HEK293 (cell line): Measurements from ENCODE around the gene CACNB3.

Experiments
- FEZF1 ChIP-seq: fragments of 450-650 bp; formaldehyde crosslinking; IDR thresholded peaks from 2 replicates; pipeline ENCODE4 v1.5.1; 2016; ENCODE audit warnings: missing biosample characterization, missing genetic modification characterization
- GLI2 ChIP-seq: fragments of 450-650 bp; formaldehyde crosslinking; IDR thresholded peaks from 2 replicates; pipeline ENCODE4; 2017; ENCODE audit warnings: missing biosample characterization, missing genetic modification characterization, low read depth, borderline replicate concordance
- GLIS2 ChIP-seq: fragments of 450-650 bp; formaldehyde crosslinking; IDR thresholded peaks from 2 replicates; pipeline ENCODE4 v1.5.1; 2016; ENCODE audit warnings: missing biosample characterization, missing genetic modification characterization
- HOXC10 ChIP-seq: sonication (generic); formaldehyde crosslinking; IDR thresholded peaks from 2 replicates; pipeline ENCODE4 v1.8.1; 2023; ENCODE audit warnings: mild to moderate bottlenecking, missing genetic modification reagents
- KLF9 ChIP-seq: fragments of 450-650 bp; formaldehyde crosslinking; IDR thresholded peaks from 2 replicates; pipeline ENCODE4 v1.5.1; 2016; ENCODE audit warnings: missing biosample characterization, missing genetic modification characterization, low read depth
- SP3 ChIP-seq: fragments of 450-650 bp; formaldehyde crosslinking; IDR thresholded peaks from 2 replicates; pipeline ENCODE4 v1.5.1; 2016; ENCODE audit warnings: missing biosample characterization, missing genetic modification characterization
- TCF7L2 ChIP-seq: IDR thresholded peaks from 2 replicates; pipeline ENCODE4 v1.6.1; 2011; ENCODE audit warnings: low read depth, mild to moderate bottlenecking, inconsistent platforms, low read length, moderate library complexity, borderline replicate concordance
- ZBTB1 ChIP-seq: fragments of 450-650 bp; formaldehyde crosslinking; IDR thresholded peaks from 2 replicates; pipeline ENCODE4 v1.5.1; 2016; ENCODE audit warnings: missing biosample characterization, missing genetic modification characterization
- ZFP37 ChIP-seq: fragments of 450-650 bp; formaldehyde crosslinking; IDR thresholded peaks from 2 replicates; pipeline ENCODE4 v1.5.1; 2016; ENCODE audit warnings: missing biosample characterization, missing genetic modification characterization
- ZFP41 ChIP-seq: fragments of 450-650 bp; formaldehyde crosslinking; IDR thresholded peaks from 2 replicates; pipeline ENCODE4 v1.5.1; 2016; ENCODE audit warnings: missing biosample characterization, missing genetic modification characterization, borderline replicate concordance
- ZNF121 ChIP-seq: fragments of 450-650 bp; formaldehyde crosslinking; IDR thresholded peaks from 2 replicates; pipeline ENCODE4 v1.5.1; 2016; ENCODE audit warnings: missing biosample characterization, missing genetic modification characterization
- ZNF138 ChIP-seq: fragments of 450-650 bp; formaldehyde crosslinking; IDR thresholded peaks from 2 replicates; pipeline ENCODE4 v1.5.1; 2016; ENCODE audit warnings: missing biosample characterization, missing genetic modification characterization, borderline replicate concordance
- ZNF140 ChIP-seq: fragments of 450-650 bp; formaldehyde crosslinking; IDR thresholded peaks from 2 replicates; pipeline ENCODE4 v1.5.1; 2016; ENCODE audit warnings: missing biosample characterization, missing genetic modification characterization
- ZNF146 ChIP-seq: fragments of 450-650 bp; formaldehyde crosslinking; IDR thresholded peaks from 2 replicates; pipeline ENCODE4 v1.5.1; 2016; ENCODE audit warnings: missing biosample characterization, missing genetic modification characterization
- ZNF157 ChIP-seq: fragments of 450-650 bp; formaldehyde crosslinking; IDR thresholded peaks from 2 replicates; pipeline ENCODE4 v1.5.1; 2016; ENCODE audit warnings: missing biosample characterization, missing genetic modification characterization
- ZNF221 ChIP-seq: fragments of 450-650 bp; formaldehyde crosslinking; IDR thresholded peaks from 2 replicates; pipeline ENCODE4 v1.5.1; 2017; ENCODE audit warnings: missing biosample characterization, missing genetic modification characterization, borderline replicate concordance
- ZNF311 ChIP-seq: fragments of 450-650 bp; formaldehyde crosslinking; IDR thresholded peaks from 2 replicates; pipeline ENCODE4 v1.5.1; 2017; ENCODE audit warnings: missing biosample characterization, missing genetic modification characterization, borderline replicate concordance
- ZNF350 ChIP-seq: fragments of 450-650 bp; formaldehyde crosslinking; IDR thresholded peaks from 2 replicates; pipeline ENCODE4 v1.5.0; 2017; ENCODE audit warnings: missing biosample characterization, mild to moderate bottlenecking, missing genetic modification characterization
- ZNF423 ChIP-seq: fragments of 450-650 bp; formaldehyde crosslinking; IDR thresholded peaks from 2 replicates; pipeline ENCODE4 v1.5.1; 2016; ENCODE audit warnings: missing biosample characterization, missing genetic modification characterization
- ZNF433 ChIP-seq: fragments of 450-650 bp; formaldehyde crosslinking; IDR thresholded peaks from 2 replicates; pipeline ENCODE4 v1.5.1; 2016; ENCODE audit warnings: missing biosample characterization, missing genetic modification characterization, low read depth
- ZNF510 ChIP-seq: fragments of 450-650 bp; formaldehyde crosslinking; IDR thresholded peaks from 2 replicates; pipeline ENCODE4 v1.5.1; 2018; ENCODE audit warnings: mild to moderate bottlenecking, missing genetic modification characterization, missing biosample characterization; ENCODE audit not compliant: insufficient replicate concordance
- ZNF529 ChIP-seq: fragments of 450-650 bp; formaldehyde crosslinking; IDR thresholded peaks from 2 replicates; pipeline ENCODE4 v1.5.1; 2017; ENCODE audit warnings: missing genetic modification characterization, missing biosample characterization; ENCODE audit not compliant: insufficient replicate concordance
- ZNF549 ChIP-seq: fragments of 450-650 bp; IDR thresholded peaks from 2 replicates; pipeline ENCODE4 v1.5.1; 2018; ENCODE audit warnings: missing biosample characterization, missing genetic modification characterization, mild to moderate bottlenecking, inconsistent platforms, moderate library complexity
- ZNF560 ChIP-seq: fragments of 450-650 bp; formaldehyde crosslinking; IDR thresholded peaks from 2 replicates; pipeline ENCODE4 v1.5.1; 2017; ENCODE audit warnings: missing biosample characterization, missing genetic modification characterization, borderline replicate concordance
- ZNF585B ChIP-seq: fragments of 450-650 bp; formaldehyde crosslinking; IDR thresholded peaks from 2 replicates; pipeline ENCODE4 v1.5.1; 2016; ENCODE audit warnings: missing biosample characterization, missing genetic modification characterization
- ZNF610 ChIP-seq: fragments of 450-650 bp; formaldehyde crosslinking; IDR thresholded peaks from 2 replicates; pipeline ENCODE4 v1.5.1; 2016; ENCODE audit warnings: missing biosample characterization, missing genetic modification characterization, borderline replicate concordance
- ZNF626 ChIP-seq: fragments of 450-650 bp; sonication (Bioruptor Pico); formaldehyde crosslinking; IDR thresholded peaks from 2 replicates; pipeline ENCODE4 v1.5.1; 2018; ENCODE audit warnings: missing biosample characterization, missing genetic modification characterization, inconsistent platforms
- ZNF629 ChIP-seq: fragments of 450-650 bp; formaldehyde crosslinking; IDR thresholded peaks from 2 replicates; pipeline ENCODE4 v1.5.1; 2017; ENCODE audit warnings: missing biosample characterization, missing genetic modification characterization
- ZNF660 ChIP-seq: fragments of 450-650 bp; IDR thresholded peaks from 2 replicates; pipeline ENCODE4 v1.5.1; 2018; ENCODE audit warnings: missing biosample characterization, mild to moderate bottlenecking, missing genetic modification characterization
- ZNF677 ChIP-seq: fragments of 450-650 bp; IDR thresholded peaks from 2 replicates; pipeline ENCODE4 v1.5.0; 2018; ENCODE audit warnings: missing biosample characterization, mild to moderate bottlenecking, missing genetic modification characterization, moderate library complexity
- ZNF707 ChIP-seq: fragments of 450-650 bp; formaldehyde crosslinking; IDR thresholded peaks from 2 replicates; pipeline ENCODE4 v1.5.1; 2016; ENCODE audit warnings: missing biosample characterization, missing genetic modification characterization
- TF ChIP-seq, protein P1 (sequence below): fragments of 450-650 bp; formaldehyde crosslinking; conservative IDR thresholded peaks from 2 replicates; pipeline ENCODE4 v1.5.1; 2016; ENCODE audit warnings: low read depth, missing biosample characterization, missing genetic modification characterization
- TF ChIP-seq, protein P2 (sequence below): fragments of 450-650 bp; formaldehyde crosslinking; IDR thresholded peaks from 2 replicates; pipeline ENCODE4 v1.5.1; 2016; ENCODE audit warnings: missing biosample characterization, missing genetic modification characterization
- TF ChIP-seq, protein P3 (sequence below): fragments of 450-650 bp; formaldehyde crosslinking; IDR thresholded peaks from 2 replicates; pipeline ENCODE4 v1.5.1; 2017; ENCODE audit warnings: missing biosample characterization, missing genetic modification characterization

The CACNB3 gene

DNA sequence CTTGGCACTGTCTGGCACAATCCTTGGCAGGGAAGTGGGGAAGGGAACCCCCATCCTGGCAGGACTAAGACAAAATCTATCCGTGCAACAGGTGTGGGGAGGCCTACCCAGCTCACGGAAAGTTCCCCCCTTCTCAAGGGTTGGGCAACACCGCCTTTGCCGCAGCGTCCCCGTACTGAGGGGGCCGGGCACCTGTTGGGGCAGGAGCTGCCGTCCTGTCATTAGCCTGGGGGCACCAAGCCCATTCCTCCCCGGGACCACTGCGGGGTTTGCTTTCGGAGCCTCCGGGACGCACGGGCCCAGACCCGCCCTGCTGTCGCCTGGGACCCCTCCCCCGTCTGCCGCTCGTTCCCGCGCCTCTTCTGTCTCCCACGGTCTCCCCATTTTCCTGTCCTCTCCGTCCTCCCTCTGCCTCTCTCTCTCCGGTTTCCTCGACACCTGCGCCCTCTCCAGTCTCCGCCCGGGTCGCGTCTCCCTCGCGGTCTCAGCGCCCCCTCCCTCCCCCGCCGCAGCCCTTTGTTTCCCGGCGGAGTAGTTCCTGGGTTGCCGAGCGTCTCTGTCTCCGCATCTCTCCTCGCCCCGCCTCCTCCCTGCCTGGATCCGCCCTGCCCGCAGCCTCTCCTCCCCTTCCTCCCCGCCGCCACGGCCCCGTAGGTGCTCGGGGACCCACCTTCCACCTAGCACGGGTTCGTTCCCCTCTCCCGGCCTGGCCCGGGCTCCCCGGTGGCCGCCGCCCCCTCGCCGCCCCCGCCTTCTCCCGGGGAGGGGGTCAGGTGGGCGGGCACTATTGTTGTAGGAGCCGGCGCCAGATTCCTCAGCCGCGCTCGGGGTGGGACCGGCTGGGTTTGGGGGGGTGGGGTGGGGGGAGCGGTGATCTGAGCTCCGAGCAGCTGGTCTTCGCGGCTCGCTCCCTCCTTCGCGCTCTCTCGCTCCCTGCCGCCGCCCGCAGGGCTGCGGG, at the start of gene CACNB3 (continued):
- TF ChIP-seq, protein P1, sequence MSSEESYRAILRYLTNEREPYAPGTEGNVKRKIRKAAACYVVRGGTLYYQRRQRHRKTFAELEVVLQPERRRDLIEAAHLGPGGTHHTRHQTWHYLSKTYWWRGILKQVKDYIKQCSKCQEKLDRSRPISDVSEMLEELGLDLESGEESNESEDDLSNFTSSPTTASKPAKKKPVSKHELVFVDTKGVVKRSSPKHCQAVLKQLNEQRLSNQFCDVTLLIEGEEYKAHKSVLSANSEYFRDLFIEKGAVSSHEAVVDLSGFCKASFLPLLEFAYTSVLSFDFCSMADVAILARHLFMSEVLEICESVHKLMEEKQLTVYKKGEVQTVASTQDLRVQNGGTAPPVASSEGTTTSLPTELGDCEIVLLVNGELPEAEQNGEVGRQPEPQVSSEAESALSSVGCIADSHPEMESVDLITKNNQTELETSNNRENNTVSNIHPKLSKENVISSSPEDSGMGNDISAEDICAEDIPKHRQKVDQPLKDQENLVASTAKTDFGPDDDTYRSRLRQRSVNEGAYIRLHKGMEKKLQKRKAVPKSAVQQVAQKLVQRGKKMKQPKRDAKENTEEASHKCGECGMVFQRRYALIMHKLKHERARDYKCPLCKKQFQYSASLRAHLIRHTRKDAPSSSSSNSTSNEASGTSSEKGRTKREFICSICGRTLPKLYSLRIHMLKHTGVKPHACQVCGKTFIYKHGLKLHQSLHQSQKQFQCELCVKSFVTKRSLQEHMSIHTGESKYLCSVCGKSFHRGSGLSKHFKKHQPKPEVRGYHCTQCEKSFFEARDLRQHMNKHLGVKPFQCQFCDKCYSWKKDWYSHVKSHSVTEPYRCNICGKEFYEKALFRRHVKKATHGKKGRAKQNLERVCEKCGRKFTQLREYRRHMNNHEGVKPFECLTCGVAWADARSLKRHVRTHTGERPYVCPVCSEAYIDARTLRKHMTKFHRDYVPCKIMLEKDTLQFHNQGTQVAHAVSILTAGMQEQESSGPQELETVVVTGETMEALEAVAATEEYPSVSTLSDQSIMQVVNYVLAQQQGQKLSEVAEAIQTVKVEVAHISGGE (tag by site-specific recombination) = peak; percentile 84
- TF ChIP-seq ZNF529 (tag by site-specific recombination) (no peak), ZFP37 (tag by site-specific recombination) (no peak), ZNF660 (tag by site-specific recombination) (no peak), ZNF707 (tag by site-specific recombination) (no peak), ZNF610 (peak; percentile 89; the same call in 1 of the 2 replicates), ZNF311 (tag by site-specific recombination) (no peak), GLIS2 (tag by site-specific recombination) (peak; percentile 80), TCF7L2 (no peak), HOXC10 (CRISPR knock-in tag) (no peak), ZFP41 (tag by site-specific recombination) (no peak), ZNF585B (tag by site-specific recombination) (no peak), ZNF221 (no peak), ZBTB1 (tag by site-specific recombination) (no peak), ZNF140 (tag by site-specific recombination) (no peak), ZNF433 (tag by site-specific recombination) (no peak), ZNF629 (tag by site-specific recombination) (peak; percentile 46), ZNF121 (tag by site-specific recombination) (no peak), ZNF157 (tag by site-specific recombination) (no peak), SP3 (tag by site-specific recombination) (peak; percentile 93), ZNF510 (tag by site-specific recombination) (no peak), ZNF549 (tag by site-specific recombination) (no peak), ZNF350 (tag by site-specific recombination) (no peak), ZNF423 (0 out of 2 replicates have a peak, but pooled peaks have one; percentile 25), ZNF560 (tag by site-specific recombination) (no peak), ZNF146 (0 out of 2 replicates have a peak, but pooled peaks have one; percentile 4), ZNF138 (tag by site-specific recombination) (no peak), ZNF677 (tag by site-specific recombination) (no peak), GLI2 (no peak), FEZF1 (tag by site-specific recombination) (0 out of 2 replicates have a peak, but pooled peaks have one; percentile 8), ZNF626 (tag by site-specific recombination) (no peak), KLF9 (peak; percentile 92)
- TF ChIP-seq, protein P2, sequence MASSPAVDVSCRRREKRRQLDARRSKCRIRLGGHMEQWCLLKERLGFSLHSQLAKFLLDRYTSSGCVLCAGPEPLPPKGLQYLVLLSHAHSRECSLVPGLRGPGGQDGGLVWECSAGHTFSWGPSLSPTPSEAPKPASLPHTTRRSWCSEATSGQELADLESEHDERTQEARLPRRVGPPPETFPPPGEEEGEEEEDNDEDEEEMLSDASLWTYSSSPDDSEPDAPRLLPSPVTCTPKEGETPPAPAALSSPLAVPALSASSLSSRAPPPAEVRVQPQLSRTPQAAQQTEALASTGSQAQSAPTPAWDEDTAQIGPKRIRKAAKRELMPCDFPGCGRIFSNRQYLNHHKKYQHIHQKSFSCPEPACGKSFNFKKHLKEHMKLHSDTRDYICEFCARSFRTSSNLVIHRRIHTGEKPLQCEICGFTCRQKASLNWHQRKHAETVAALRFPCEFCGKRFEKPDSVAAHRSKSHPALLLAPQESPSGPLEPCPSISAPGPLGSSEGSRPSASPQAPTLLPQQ (tag by site-specific recombination) = peak; percentile 92
- TF ChIP-seq, protein P3, sequence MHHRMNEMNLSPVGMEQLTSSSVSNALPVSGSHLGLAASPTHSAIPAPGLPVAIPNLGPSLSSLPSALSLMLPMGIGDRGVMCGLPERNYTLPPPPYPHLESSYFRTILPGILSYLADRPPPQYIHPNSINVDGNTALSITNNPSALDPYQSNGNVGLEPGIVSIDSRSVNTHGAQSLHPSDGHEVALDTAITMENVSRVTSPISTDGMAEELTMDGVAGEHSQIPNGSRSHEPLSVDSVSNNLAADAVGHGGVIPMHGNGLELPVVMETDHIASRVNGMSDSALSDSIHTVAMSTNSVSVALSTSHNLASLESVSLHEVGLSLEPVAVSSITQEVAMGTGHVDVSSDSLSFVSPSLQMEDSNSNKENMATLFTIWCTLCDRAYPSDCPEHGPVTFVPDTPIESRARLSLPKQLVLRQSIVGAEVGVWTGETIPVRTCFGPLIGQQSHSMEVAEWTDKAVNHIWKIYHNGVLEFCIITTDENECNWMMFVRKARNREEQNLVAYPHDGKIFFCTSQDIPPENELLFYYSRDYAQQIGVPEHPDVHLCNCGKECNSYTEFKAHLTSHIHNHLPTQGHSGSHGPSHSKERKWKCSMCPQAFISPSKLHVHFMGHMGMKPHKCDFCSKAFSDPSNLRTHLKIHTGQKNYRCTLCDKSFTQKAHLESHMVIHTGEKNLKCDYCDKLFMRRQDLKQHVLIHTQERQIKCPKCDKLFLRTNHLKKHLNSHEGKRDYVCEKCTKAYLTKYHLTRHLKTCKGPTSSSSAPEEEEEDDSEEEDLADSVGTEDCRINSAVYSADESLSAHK (tag by site-specific recombination) = peak; percentile 41; the same call in 1 of the 2 replicates
